GM12878 (cell line): ENCODE results near the gene PCID2. TPM values are rescaled to one million over a fixed set of nuclear protein-coding genes. Genes with fewer than 3 reads are reported as not detected.

Experiments
- BACH1 ChIP-seq: fragments of 450-650 bp; IDR thresholded peaks from 2 replicates; pipeline ENCODE4 v1.6.1; 2017; ENCODE audit warnings: mild to moderate bottlenecking, borderline replicate concordance
- CREB1 ChIP-seq: IDR thresholded peaks from 2 replicates; pipeline ENCODE4 v1.6.1; 2012; ENCODE audit warnings: low read depth, mild to moderate bottlenecking, inconsistent platforms
- EZH2 ChIP-seq: IDR thresholded peaks from 2 replicates; pipeline ENCODE4 v1.6.1; 2012; ENCODE audit warnings: low read depth, mild to moderate bottlenecking, control low read depth, inconsistent platforms, low read length, borderline replicate concordance; ENCODE audit not compliant: control insufficient read depth
- IKZF2 ChIP-seq, 2 experiments: fragments of 450-650 bp; IDR thresholded peaks; 2 replicates each; pipeline ENCODE4 v1.6.1; 2017; ENCODE audit warnings: mild to moderate bottlenecking in 2 of 2, moderate library complexity in 2 of 2
- MAX ChIP-seq: IDR thresholded peaks from 2 replicates; pipeline ENCODE4 v1.6.1; 2012; ENCODE audit warnings: low read depth, low read length, improper control_type of control experiment
- MLLT1 ChIP-seq: fragments of 450-650 bp; IDR thresholded peaks from 2 replicates; pipeline ENCODE4 v1.6.1; 2016; ENCODE audit warnings: mild to moderate bottlenecking
- MTA2 ChIP-seq: fragments of 450-650 bp; IDR thresholded peaks from 2 replicates; pipeline ENCODE4 v1.6.1; 2016; ENCODE audit warnings: low read depth, mild to moderate bottlenecking, moderate library complexity
- MXI1 ChIP-seq: fragments of 150-350 bp; IDR thresholded peaks from 2 replicates; pipeline ENCODE4 v1.6.1; 2011; ENCODE audit warnings: low read depth, mild to moderate bottlenecking, inconsistent platforms, low read length, improper control_type of control experiment
- NBN ChIP-seq: fragments of 450-650 bp; IDR thresholded peaks from 2 replicates; pipeline ENCODE4 v1.6.1; 2016
- RCOR1 ChIP-seq: conservative IDR thresholded peaks from 2 replicates; pipeline ENCODE4 v1.6.1; 2012; ENCODE audit warnings: low read depth, low read length, improper control_type of control experiment
- RELA ChIP-seq: fragments of 450-650 bp; IDR thresholded peaks from 2 replicates; pipeline ENCODE4 v1.8.0; 2014; ENCODE audit warnings: borderline replicate concordance; ENCODE audit not compliant: partially characterized antibody
- SMAD5 ChIP-seq: IDR thresholded peaks from 2 replicates; pipeline ENCODE4 v1.6.1; 2016; ENCODE audit warnings: antibody characterized with exemption, low read depth
- SMARCA5 ChIP-seq: fragments of 450-650 bp; IDR thresholded peaks from 2 replicates; pipeline ENCODE4 v1.6.1; 2017; ENCODE audit warnings: mild to moderate bottlenecking
- TCF7 ChIP-seq: IDR thresholded peaks from 2 replicates; pipeline ENCODE4 v1.6.1; 2014; ENCODE audit warnings: antibody characterized with exemption, borderline replicate concordance
- USF2 ChIP-seq: IDR thresholded peaks from 2 replicates; pipeline ENCODE4 v1.6.1; 2011; ENCODE audit warnings: low read depth, low read length, improper control_type of control experiment, borderline replicate concordance
- WRNIP1 ChIP-seq: IDR thresholded peaks from 2 replicates; pipeline ENCODE4 v1.6.1; 2011; ENCODE audit warnings: low read depth, low read length, improper control_type of control experiment, borderline replicate concordance
- ZNF217 ChIP-seq: fragments of 450-650 bp; IDR thresholded peaks from 2 replicates; pipeline ENCODE4 v1.6.1; 2017; ENCODE audit warnings: antibody characterized with exemption, mild to moderate bottlenecking
- ZNF274 ChIP-seq: IDR thresholded peaks from one replicate; pipeline ENCODE4 v1.8.0; 2011; ENCODE audit not compliant: insufficient read length, insufficient read depth
- polyA plus RNA-seq, 11 experiments: library from polyadenylated mRNA; depleted of rRNA in 4 of 11; unstranded in 6 of 11; stranded (reverse) in 5 of 11; fragments of >200 nt; fragmentation: Nextera tagmentation in 4 of 11; fragmentation: Illumina TruSeq in 1 of 11; extraction: Ambion mirVana in 4 of 11; extraction: Trizol in 1 of 11; gene quantifications; 1 replicate in 1 of 11; 2 replicates in 10 of 11; pipeline versions ENCODE4 v1.2.1 to v1.2.3, GENCODE V29; 2011 to 2016; ENCODE audit warnings: inconsistent platforms in 2 of 11, missing spikeins in 2 of 11, low read depth in 1 of 11
- total RNA-seq, 4 experiments: library from RNA; depleted of rRNA in 3 of 4; stranded (reverse); fragments of >200 nt in 3 of 4; fragmentation: Illumina TruSeq in 1 of 4; extraction: Trizol in 1 of 4; gene quantifications; 2 replicates each; pipeline versions ENCODE4 v1.2.1 to v1.2.3, GENCODE V29; 2013 to 2021
- TF ChIP-seq, protein P1 (sequence below): fragments of 450-650 bp; IDR thresholded peaks from 2 replicates; pipeline ENCODE4 v1.6.1; 2017; ENCODE audit warnings: mild to moderate bottlenecking, moderate library complexity

Gene PCID2
- total and polyA plus RNA-seq, 10 of the 15 experiments (the other 5 are each of a cell fraction or from before 2014, with no cell fraction given) = 37.0 to 98.1 (median 58.3) TPM

- TF ChIP-seq USF2 (no peak), MTA2 (peak; percentile 36; the same call in 1 of the 2 replicates), ZNF217 (no peak; the same call in 1 of the 2 replicates), ZNF274 (no peak), NBN (peak; percentile 92), SMAD5 (0 out of 2 replicates have a peak, but pooled peaks have one; percentile 48), WRNIP1 (no peak), TCF7 (no peak), EZH2 (no peak), BACH1 (peak; percentile 9; the same call in 1 of the 2 replicates), MXI1 (peak; percentile 80; the same call in 1 of the 2 replicates), SMARCA5 (peak; percentile 89), CREB1 (peak; percentile 96), RCOR1 (0 out of 2 replicates have a peak, but pooled peaks have one; percentile 60), RELA (peak; percentile 83), IKZF2 (IDR thresholded peaks at IDR 0.05) (no peak; a peak in 2 of 4 replicates), MLLT1 (0 out of 2 replicates have a peak, but pooled peaks have one; percentile 50), MAX (peak; percentile 71)
- TF ChIP-seq, protein P1, sequence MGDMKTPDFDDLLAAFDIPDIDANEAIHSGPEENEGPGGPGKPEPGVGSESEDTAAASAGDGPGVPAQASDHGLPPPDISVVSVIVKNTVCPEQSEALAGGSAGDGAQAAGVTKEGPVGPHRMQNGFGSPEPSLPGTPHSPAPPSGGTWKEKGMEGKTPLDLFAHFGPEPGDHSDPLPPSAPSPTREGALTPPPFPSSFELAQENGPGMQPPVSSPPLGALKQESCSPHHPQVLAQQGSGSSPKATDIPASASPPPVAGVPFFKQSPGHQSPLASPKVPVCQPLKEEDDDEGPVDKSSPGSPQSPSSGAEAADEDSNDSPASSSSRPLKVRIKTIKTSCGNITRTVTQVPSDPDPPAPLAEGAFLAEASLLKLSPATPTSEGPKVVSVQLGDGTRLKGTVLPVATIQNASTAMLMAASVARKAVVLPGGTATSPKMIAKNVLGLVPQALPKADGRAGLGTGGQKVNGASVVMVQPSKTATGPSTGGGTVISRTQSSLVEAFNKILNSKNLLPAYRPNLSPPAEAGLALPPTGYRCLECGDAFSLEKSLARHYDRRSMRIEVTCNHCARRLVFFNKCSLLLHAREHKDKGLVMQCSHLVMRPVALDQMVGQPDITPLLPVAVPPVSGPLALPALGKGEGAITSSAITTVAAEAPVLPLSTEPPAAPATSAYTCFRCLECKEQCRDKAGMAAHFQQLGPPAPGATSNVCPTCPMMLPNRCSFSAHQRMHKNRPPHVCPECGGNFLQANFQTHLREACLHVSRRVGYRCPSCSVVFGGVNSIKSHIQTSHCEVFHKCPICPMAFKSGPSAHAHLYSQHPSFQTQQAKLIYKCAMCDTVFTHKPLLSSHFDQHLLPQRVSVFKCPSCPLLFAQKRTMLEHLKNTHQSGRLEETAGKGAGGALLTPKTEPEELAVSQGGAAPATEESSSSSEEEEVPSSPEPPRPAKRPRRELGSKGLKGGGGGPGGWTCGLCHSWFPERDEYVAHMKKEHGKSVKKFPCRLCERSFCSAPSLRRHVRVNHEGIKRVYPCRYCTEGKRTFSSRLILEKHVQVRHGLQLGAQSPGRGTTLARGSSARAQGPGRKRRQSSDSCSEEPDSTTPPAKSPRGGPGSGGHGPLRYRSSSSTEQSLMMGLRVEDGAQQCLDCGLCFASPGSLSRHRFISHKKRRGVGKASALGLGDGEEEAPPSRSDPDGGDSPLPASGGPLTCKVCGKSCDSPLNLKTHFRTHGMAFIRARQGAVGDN = peak; percentile 55; the same call in 1 of the 2 replicates
These were observed at the start of gene PCID2 (continued) for GRCh38 chr13:113208421-113209335.
